Measurements from ENCODE around the gene ZBED1. TPM values are rescaled to one million over a fixed set of nuclear protein-coding genes. Genes with fewer than 3 reads are reported as not detected.
"Not testable (repeated sequence)": the region's sequence is repeated elsewhere in the genome, so short reads cannot be mapped to it uniquely, and the experiment has no call there.

ZBED1 gene
- total and polyA plus RNA-seq, 2 donors (not counting 3 experiments of a cell fraction or from before 2014, with no cell fraction given), result 24.6 to 46.5 TPM

- Histone ChIP-seq H3K9me3 (replicated peaks; ENCODE audit: control insufficient read depth, insufficient read depth, low read length) (no peaks in the 10 kb centered on the region), H3K9ac (replicated peaks; ENCODE audit: extremely low read depth, insufficient read depth, low read length) (no peak overlapping the region), H2AFZ (ENCODE audit: low read depth, low read length) (no peak overlapping the region), H3K27me3 (ENCODE audit: control insufficient read depth in 2 of 2, insufficient read depth in 2 of 2, low read length in 2 of 2) (no peaks in the 10 kb centered on the region), H4K20me1 (replicated peaks; ENCODE audit: control insufficient read depth, extremely low read depth, insufficient read depth, low read length) (no peaks in the 10 kb centered on the region), H3K36me3 (ENCODE audit: control insufficient read depth in 2 of 2, extremely low read depth in 1 of 2, insufficient read depth in 2 of 2, low read length in 2 of 2) (no peaks in the 10 kb centered on the region), H3K27ac (ENCODE audit: insufficient read depth, low read depth, low read length) (no peak overlapping the region), H3K4me2 (ENCODE audit: insufficient read depth, low read length) (no peak overlapping the region), H3K4me3 (replicated peaks in 1 of 3; ENCODE audit: insufficient read depth in 1 of 3, low read depth in 1 of 3, low read length in 3 of 3) (no peak overlapping the region), H3K79me2 (ENCODE audit: control insufficient read depth, insufficient read depth, low read length) (peaks cover 13% of the 10 kb centered on the region), H3K9me1 (replicated peaks; ENCODE audit: control insufficient read depth, extremely low read depth, insufficient read depth, low read length) (no peaks in the 10 kb centered on the region), H3K4me1 (ENCODE audit: control insufficient read depth, extremely low read depth, insufficient read depth, low read length) (no peaks in the 10 kb centered on the region)
- DNase-seq (ENCODE audit: low read depth, low spot score) (no peak), FAIRE-seq (no peak)
- TF ChIP-seq FOS (IDR thresholded peaks at IDR 0.05; ENCODE audit: borderline replicate concordance, insufficient read depth, low read length), result no peak
- intact Hi-C loops (cut with micrococcal nuclease), result no loop called here
- CTCF ChIA-PET, result no interaction called here
- POLR2A ChIA-PET, result no interaction called here
- BruUV-seq (replicated peaks), result no TSS peak
- dilution Hi-C loops (cut with MboI; ENCODE audit: extremely low pct_ligation_motif_present, low sequenced_read_pairs), result no loop called here
Measured at GRCh38 chrX:2471641-2472040, 29.1 kb downstream of the ZBED1 start.

- H3K36me3 ChIP-seq (ENCODE audit: control insufficient read depth in 2 of 2, extremely low read depth in 1 of 2, insufficient read depth in 2 of 2, low read length in 2 of 2); H3K4me3 ChIP-seq (replicated peaks in 1 of 3; ENCODE audit: insufficient read depth in 1 of 3, low read depth in 1 of 3, low read length in 3 of 3); H3K9me3 ChIP-seq (replicated peaks; ENCODE audit: control insufficient read depth, insufficient read depth, low read length); H3K9ac ChIP-seq (replicated peaks; ENCODE audit: extremely low read depth, insufficient read depth, low read length); H3K4me1 ChIP-seq (ENCODE audit: control insufficient read depth, extremely low read depth, insufficient read depth, low read length); H3K4me2 ChIP-seq (ENCODE audit: insufficient read depth, low read length); H3K9me1 ChIP-seq (replicated peaks; ENCODE audit: control insufficient read depth, extremely low read depth, insufficient read depth, low read length); DNase-seq (ENCODE audit: low read depth, low spot score); CTCF ChIA-PET; POLR2A ChIA-PET; H2AFZ ChIP-seq (ENCODE audit: low read depth, low read length); FAIRE-seq; BruUV-seq (replicated peaks); H3K27me3 ChIP-seq (ENCODE audit: control insufficient read depth in 2 of 2, insufficient read depth in 2 of 2, low read length in 2 of 2); dilution Hi-C loops (cut with MboI; ENCODE audit: extremely low pct_ligation_motif_present, low sequenced_read_pairs); intact Hi-C loops (cut with micrococcal nuclease); H3K27ac ChIP-seq (ENCODE audit: insufficient read depth, low read depth, low read length); H4K20me1 ChIP-seq (replicated peaks; ENCODE audit: control insufficient read depth, extremely low read depth, insufficient read depth, low read length): not testable (repeated sequence)
- peaks cover 12% of the 10 kb centered on the region for H3K79me2 ChIP-seq (ENCODE audit: control insufficient read depth, insufficient read depth, low read length)
Measured at GRCh38 chrX:2471126-2471525, 29.6 kb downstream of the ZBED1 start.

GRCh38 chrX:2469852-2470251, 30.9 kb downstream of the ZBED1 start:
- H3K27me3 ChIP-seq (ENCODE audit: control insufficient read depth in 2 of 2, insufficient read depth in 2 of 2, low read length in 2 of 2); H3K4me3 ChIP-seq (replicated peaks in 1 of 3; ENCODE audit: insufficient read depth in 1 of 3, low read depth in 1 of 3, low read length in 3 of 3); BruUV-seq (replicated peaks); H3K36me3 ChIP-seq (ENCODE audit: control insufficient read depth in 2 of 2, extremely low read depth in 1 of 2, insufficient read depth in 2 of 2, low read length in 2 of 2); H3K9me3 ChIP-seq (replicated peaks; ENCODE audit: control insufficient read depth, insufficient read depth, low read length); H3K9ac ChIP-seq (replicated peaks; ENCODE audit: extremely low read depth, insufficient read depth, low read length); CTCF ChIA-PET; H3K9me1 ChIP-seq (replicated peaks; ENCODE audit: control insufficient read depth, extremely low read depth, insufficient read depth, low read length); H3K4me2 ChIP-seq (ENCODE audit: insufficient read depth, low read length); H4K20me1 ChIP-seq (replicated peaks; ENCODE audit: control insufficient read depth, extremely low read depth, insufficient read depth, low read length); H3K27ac ChIP-seq (ENCODE audit: insufficient read depth, low read depth, low read length); intact Hi-C loops (cut with micrococcal nuclease); dilution Hi-C loops (cut with MboI; ENCODE audit: extremely low pct_ligation_motif_present, low sequenced_read_pairs); H2AFZ ChIP-seq (ENCODE audit: low read depth, low read length); DNase-seq (ENCODE audit: low read depth, low spot score); H3K79me2 ChIP-seq (ENCODE audit: control insufficient read depth, insufficient read depth, low read length); FAIRE-seq; H3K4me1 ChIP-seq (ENCODE audit: control insufficient read depth, extremely low read depth, insufficient read depth, low read length); POLR2A ChIA-PET: not testable (repeated sequence)

All from endothelial cell of umbilical vein (primary cell).